ENCODE results near the gene NOG.

NOG gene

DNA sequence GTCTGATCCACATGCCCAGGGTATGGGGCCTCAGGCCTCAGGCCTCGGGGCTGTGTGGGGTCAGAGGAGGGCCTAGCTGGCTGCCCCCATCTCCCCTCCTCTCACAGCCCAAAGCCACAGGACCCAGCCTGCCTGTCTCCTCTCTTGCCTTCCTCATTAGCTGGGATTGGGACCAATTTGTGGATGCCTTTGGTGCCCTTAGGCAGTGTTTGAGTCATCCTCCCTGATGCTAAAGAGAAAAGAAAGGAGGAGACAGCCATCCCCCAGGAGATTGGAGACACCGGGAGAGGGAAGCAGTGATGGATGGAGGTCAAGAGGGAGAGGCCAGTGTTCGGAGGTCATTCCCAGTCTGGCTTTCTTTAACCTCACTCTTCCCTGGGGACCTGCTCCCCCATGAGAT, 23.3 kb upstream of the NOG start:
- DNase-seq (ENCODE audit: low read depth) = peak; percentile 4
- TF ChIP-seq, protein P1, sequence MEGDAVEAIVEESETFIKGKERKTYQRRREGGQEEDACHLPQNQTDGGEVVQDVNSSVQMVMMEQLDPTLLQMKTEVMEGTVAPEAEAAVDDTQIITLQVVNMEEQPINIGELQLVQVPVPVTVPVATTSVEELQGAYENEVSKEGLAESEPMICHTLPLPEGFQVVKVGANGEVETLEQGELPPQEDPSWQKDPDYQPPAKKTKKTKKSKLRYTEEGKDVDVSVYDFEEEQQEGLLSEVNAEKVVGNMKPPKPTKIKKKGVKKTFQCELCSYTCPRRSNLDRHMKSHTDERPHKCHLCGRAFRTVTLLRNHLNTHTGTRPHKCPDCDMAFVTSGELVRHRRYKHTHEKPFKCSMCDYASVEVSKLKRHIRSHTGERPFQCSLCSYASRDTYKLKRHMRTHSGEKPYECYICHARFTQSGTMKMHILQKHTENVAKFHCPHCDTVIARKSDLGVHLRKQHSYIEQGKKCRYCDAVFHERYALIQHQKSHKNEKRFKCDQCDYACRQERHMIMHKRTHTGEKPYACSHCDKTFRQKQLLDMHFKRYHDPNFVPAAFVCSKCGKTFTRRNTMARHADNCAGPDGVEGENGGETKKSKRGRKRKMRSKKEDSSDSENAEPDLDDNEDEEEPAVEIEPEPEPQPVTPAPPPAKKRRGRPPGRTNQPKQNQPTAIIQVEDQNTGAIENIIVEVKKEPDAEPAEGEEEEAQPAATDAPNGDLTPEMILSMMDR (IDR thresholded peaks at IDR 0.05; ENCODE audit: insufficient read depth, low read depth, low read length, missing control alignments) = no peak
- no peak overlapping the region for H3K4me3 ChIP-seq (ENCODE audit: low read length)

DNA sequence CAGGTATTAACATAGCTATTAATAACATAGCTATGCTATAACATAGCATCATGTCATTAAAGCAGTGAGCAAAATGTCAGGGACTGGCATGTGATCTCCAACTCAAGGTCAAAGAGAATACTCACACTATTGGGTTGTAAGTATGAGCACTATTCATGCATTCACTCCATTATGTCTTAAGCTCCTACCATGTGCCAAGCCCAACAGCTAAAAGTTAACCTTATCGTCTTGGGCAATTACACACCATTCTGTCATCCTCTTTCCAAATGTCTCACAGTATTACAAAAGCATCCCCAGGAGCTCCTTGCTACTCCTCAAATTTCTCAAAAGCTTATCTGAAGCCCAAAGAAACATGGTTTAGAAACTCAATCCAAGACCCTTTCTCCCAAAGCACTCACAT, 22.0 kb upstream of the NOG start:
- H3K4me3 ChIP-seq (ENCODE audit: low read length) = no peak overlapping the region
- TF ChIP-seq, protein P1 (IDR thresholded peaks at IDR 0.05; ENCODE audit: insufficient read depth, low read depth, low read length, missing control alignments) = no peak
- DNase-seq (ENCODE audit: low read depth) = no peak

DNA sequence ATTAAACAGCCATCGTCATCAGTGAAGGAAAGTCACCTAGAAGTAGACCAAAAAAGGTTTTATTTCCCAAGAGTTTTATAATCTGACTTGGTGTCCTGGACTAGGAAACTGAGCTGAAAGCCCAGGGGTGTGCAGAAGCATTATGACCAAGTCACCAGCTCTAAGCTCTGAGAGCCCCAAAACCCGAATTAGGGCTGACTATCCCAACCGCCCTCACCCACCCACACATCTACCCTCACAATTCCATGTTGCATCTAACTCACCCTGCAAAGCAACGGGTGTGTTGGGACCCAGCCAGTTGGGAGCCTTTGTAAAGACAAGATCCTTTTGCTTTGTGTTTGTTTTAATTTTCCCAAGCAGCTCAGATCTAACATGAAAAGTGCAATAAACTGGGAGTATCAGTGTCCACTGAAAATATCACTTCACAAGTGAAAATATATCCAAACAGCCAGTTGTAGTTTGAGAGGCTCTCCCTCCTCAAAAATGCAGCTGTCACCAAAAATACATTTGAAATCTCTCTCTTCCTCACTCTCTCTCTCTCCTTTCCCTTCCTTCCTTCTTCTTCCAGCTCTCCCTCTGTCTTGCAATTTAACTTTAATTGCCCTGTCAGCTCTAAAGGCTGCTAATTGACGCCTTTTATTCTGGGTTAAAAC, 16.2 kb upstream of the NOG start:
- DNase-seq (ENCODE audit: low read depth) = no peak
- H3K4me3 ChIP-seq (ENCODE audit: low read length) = no peak overlapping the region
- TF ChIP-seq, protein P1 (IDR thresholded peaks at IDR 0.05; ENCODE audit: insufficient read depth, low read depth, low read length, missing control alignments) = no peak

DNA sequence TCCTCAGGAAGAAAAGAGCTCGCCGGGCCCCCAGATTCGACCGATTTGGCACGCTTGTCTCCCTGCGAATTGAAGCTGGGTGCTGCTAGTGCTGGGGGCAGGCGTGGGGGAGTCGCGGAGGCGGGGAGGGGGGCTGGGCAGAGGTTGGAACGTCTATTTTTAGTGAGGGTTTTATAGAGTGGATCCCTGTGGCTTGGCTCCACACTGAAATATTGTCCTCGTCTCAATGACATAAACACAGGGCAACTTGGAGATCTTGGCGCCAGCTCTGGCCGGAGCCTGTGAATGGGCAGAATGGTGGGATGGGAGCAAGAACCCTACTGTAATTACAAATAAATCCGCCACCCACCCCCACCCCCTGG, 15.7 kb upstream of the NOG start:
- DNase-seq (ENCODE audit: low read depth) = no peak
- TF ChIP-seq, protein P1 (IDR thresholded peaks at IDR 0.05; ENCODE audit: insufficient read depth, low read depth, low read length, missing control alignments) = no peak

DNA sequence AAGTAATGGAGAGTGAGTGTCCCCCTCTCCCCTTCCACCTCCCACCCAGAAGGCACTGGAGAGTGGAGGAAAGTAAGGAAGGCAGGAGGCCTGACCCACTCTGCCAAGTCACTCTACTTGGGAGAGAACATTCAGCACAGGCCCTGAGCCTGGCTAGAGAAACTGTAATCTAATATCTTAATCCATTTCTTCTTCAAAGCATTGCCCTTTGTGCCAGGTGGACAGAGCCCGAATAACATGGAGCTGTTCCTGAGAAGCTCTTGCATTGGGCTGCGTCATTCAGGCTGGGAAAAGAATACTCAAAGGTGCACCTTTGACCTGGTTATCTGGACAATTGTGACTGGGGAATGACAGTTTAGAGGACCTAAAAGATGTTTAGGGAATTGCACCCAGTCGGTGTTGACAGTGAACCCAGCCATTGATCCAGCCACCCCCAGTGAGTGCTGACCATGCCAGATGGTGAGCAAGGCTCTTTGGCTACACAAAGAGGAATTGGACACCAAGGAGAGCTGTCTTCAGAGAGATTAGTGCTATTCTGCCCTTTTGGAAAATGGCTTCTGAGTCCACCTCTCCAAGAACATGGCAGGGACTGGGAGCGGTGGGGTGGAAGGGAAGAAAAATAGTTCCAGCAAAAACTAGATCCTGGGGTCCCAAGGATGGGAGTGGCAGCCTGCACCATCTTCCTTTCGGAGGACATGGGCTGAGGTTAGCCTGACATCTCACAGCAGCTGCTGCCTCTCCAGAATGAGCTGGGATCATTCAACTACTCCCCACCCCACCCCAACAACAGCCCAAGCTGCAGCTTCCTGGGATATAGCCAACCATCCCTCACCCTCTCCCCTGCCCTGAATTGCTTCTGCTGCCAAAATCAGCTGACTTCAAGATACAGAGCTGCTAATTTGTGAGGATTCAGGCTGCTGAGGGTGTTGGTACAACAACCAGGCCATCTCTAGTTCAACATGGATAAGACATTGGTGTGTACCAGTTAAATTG, 11.6 kb upstream of the NOG start:
- DNase-seq (ENCODE audit: low read depth) = no peak
- H3K4me3 ChIP-seq (ENCODE audit: low read length) = no peak overlapping the region
- TF ChIP-seq, protein P1 (IDR thresholded peaks at IDR 0.05; ENCODE audit: insufficient read depth, low read depth, low read length, missing control alignments) = no peak

More for the DNA sequence above, 15.7 kb upstream of the NOG start:
- no peak overlapping the region for H3K4me3 ChIP-seq (ENCODE audit: low read length)

DNA sequence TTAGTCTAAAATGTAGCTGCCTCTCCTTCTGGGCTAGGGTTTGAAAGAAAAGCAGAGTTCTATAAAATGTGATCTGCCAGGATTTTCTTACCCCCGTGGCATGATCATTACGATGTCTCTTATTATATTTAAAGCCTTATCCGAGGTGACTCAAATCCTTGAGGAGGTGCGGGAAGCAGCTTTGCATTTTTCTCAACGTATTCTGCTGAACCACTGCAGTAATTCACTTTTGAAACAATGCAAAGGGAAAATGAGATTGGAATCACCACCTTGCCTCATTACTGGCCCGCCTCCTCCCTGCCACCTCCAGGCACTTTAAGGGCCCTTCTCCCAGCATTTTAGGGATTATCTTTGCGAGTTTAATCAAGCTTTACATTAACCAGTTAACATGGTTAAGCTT, 9.7 kb upstream of the NOG start:
- TF ChIP-seq, protein P1 (IDR thresholded peaks at IDR 0.05; ENCODE audit: insufficient read depth, low read depth, low read length, missing control alignments) = no peak
- no peak overlapping the region for H3K4me3 ChIP-seq (ENCODE audit: low read length)
- no peak for DNase-seq (ENCODE audit: low read depth)
